Naive B cell (primary cell): ENCODE results near the gene GRIN2D. TPM values are rescaled to one million over a fixed set of nuclear protein-coding genes. Genes with fewer than 3 reads are reported as not detected.

Experiments
- ATAC-seq, 2 donors: fragments of 150-1000 bp; cut with Tn5 transposase; 2 replicates each; pipeline ENCODE4 v1.10.0; 2021; ENCODE audit warnings: low read depth in 2 of 2, mild to moderate bottlenecking in 2 of 2, moderate library complexity in 2 of 2
- DNase-seq: peaks from one replicate; pipeline ENCODE4 v3.0.0; 2022
- H3K27ac Mint-ChIP-seq, 6 donors: one replicate each; pipeline ENCODE4 v1.8.0; 2020 to 2022; ENCODE audit warnings: mild to moderate bottlenecking in 6 of 6, mixed read lengths in 6 of 6, moderate library complexity in 5 of 6, inconsistent platforms in 2 of 6
- H3K27me3 Mint-ChIP-seq, 3 donors: one replicate each; pipeline ENCODE4 v1.8.0; 2021 to 2022; ENCODE audit warnings: mixed read lengths in 3 of 3, mild to moderate bottlenecking in 1 of 3
- H3K36me3 Mint-ChIP-seq, 2 donors: one replicate each; pipeline ENCODE4 v1.8.0; 2020 to 2022; ENCODE audit warnings: mixed read lengths in 2 of 2, inconsistent platforms in 1 of 2, mild to moderate bottlenecking in 1 of 2
- H3K4me1 Mint-ChIP-seq, 3 donors: one replicate each; pipeline ENCODE4 v1.8.0; 2020 to 2022; ENCODE audit warnings: mixed read lengths in 3 of 3, inconsistent platforms in 1 of 3, mild to moderate bottlenecking in 1 of 3, moderate library complexity in 1 of 3
- H3K4me3 Mint-ChIP-seq, 8 donors: one replicate each; pipeline ENCODE4 v1.8.0; 2020 to 2022; ENCODE audit warnings: mild to moderate bottlenecking in 8 of 8, mixed read lengths in 8 of 8, moderate library complexity in 8 of 8, inconsistent platforms in 2 of 8
- H3K9me3 Mint-ChIP-seq, 7 donors: one replicate each; pipeline ENCODE4 v1.8.0; 2020 to 2022; ENCODE audit warnings: mixed read lengths in 7 of 7, mild to moderate bottlenecking in 5 of 7, inconsistent platforms in 2 of 7, moderate library complexity in 1 of 7
- polyA plus RNA-seq, 6 donors: library from polyadenylated mRNA; unstranded; fragments of 300-500 nt; fragmentation: Illumina TruSeq; gene quantifications; one replicate each; pipeline ENCODE4 v1.2.3, GENCODE V29; 2021; ENCODE audit warnings: low read depth in 6 of 6

The GRIN2D gene
- polyA plus RNA-seq, 6 donors from 2014 or later: not detected

- H3K4me3 Mint-ChIP-seq: peak overlapping the region; percentile 59 to 83 (median 71)
- peak overlapping the region in 1 of 6 donors; percentile 76 for H3K27ac Mint-ChIP-seq
- no peak for DNase-seq
- H3K36me3 Mint-ChIP-seq: peaks cover 0 to 6% of the 10 kb centered on the region in 2 donors
- H3K4me1 Mint-ChIP-seq: peaks cover 25 to 36% (median 26%) of the 10 kb centered on the region in 3 donors
- no peaks in the 10 kb centered on the region for H3K9me3 Mint-ChIP-seq
- no peak for ATAC-seq
- H3K27me3 Mint-ChIP-seq: peaks cover 17 to 33% (median 26%) of the 10 kb centered on the region in 3 donors
These were observed 48.9 kb downstream of the GRIN2D start for GRCh38 chr19:48442116-48443035.

- H3K9me3 Mint-ChIP-seq: no peaks in the 10 kb centered on the region
- H3K36me3 Mint-ChIP-seq: peaks cover 2 to 10% of the 10 kb centered on the region in 2 donors
- peaks cover 26 to 44% (median 32%) of the 10 kb centered on the region in 3 donors for H3K4me1 Mint-ChIP-seq
- peaks cover 9 to 25% (median 20%) of the 10 kb centered on the region in 3 donors for H3K27me3 Mint-ChIP-seq
- H3K27ac Mint-ChIP-seq: no peak overlapping the region
- DNase-seq: peak; percentile 15
- ATAC-seq: no peak
- H3K4me3 Mint-ChIP-seq: no peak overlapping the region
These were observed 49.8 kb downstream of the GRIN2D start for GRCh38 chr19:48443256-48443655.

Other genes starting within 250 kb of the GRIN2D start
- 10 to 100 TPM; 13.6 to 30.9 (median 23.5) TPM for gene LIG1, start 223.3 kb upstream of the GRIN2D start, polyA plus RNA-seq
- 1 to 10 TPM in 1 of 6 donors, under 1 TPM in 4, not detected in 1; 0.06 to 1.6 (median 0.69) TPM for gene ZSWIM9, start 223.0 kb upstream of the GRIN2D start, polyA plus RNA-seq
- gene CARD8, start 137.8 kb upstream of the GRIN2D start, polyA plus RNA-seq: 100 to 1,000 TPM in 2 of 6 donors, 10 to 100 TPM in 4; 80.9 to 113 (median 92.0) TPM
- under 1 TPM in 2 of 6 donors, not detected in 4; 0.29 to 0.41 TPM for gene ZNF114, start 123.6 kb upstream of the GRIN2D start, polyA plus RNA-seq
- gene EMP3, start 68.1 kb upstream of the GRIN2D start, polyA plus RNA-seq: 100 to 1,000 TPM; 305 to 450 (median 425) TPM
- 10 to 100 TPM in 1 of 6 donors, 1 to 10 TPM in 5; 3.9 to 12.1 (median 5.9) TPM for gene TMEM143, start 29.7 kb upstream of the GRIN2D start, polyA plus RNA-seq
- gene SYNGR4, start 29.3 kb upstream of the GRIN2D start, polyA plus RNA-seq: not detected
- gene KDELR1, start 2.1 kb upstream of the GRIN2D start, polyA plus RNA-seq: 10 to 100 TPM; 24.5 to 32.1 (median 26.5) TPM
- gene GRWD1, start 52.3 kb downstream of the GRIN2D start, polyA plus RNA-seq: 10 to 100 TPM; 27.8 to 44.8 (median 37.1) TPM
- gene KCNJ14, start 61.9 kb downstream of the GRIN2D start, polyA plus RNA-seq: under 1 TPM in 5 of 6 donors, not detected in 1; 0.12 to 0.72 (median 0.24) TPM
- 10 to 100 TPM in 5 of 6 donors, 1 to 10 TPM in 1; 10.0 to 29.9 (median 20.3) TPM for gene CYTH2, start 75.7 kb downstream of the GRIN2D start, polyA plus RNA-seq
- not detected for gene LMTK3, start 118.2 kb downstream of the GRIN2D start, polyA plus RNA-seq
- gene SULT2B1, start 158.5 kb downstream of the GRIN2D start, polyA plus RNA-seq: not detected
- not detected for gene SPACA4, start 213.1 kb downstream of the GRIN2D start, polyA plus RNA-seq
- under 1 TPM in 1 of 6 donors, not detected in 5; 0.18 TPM for gene FAM83E, start 221.4 kb downstream of the GRIN2D start, polyA plus RNA-seq
- gene RPL18, start 225.5 kb downstream of the GRIN2D start, polyA plus RNA-seq: 1,000 to 10,000 TPM; 1,850 to 2,706 (median 2,170) TPM
- 10 to 100 TPM in 4 of 6 donors, 1 to 10 TPM in 2; 5.6 to 16.5 (median 10.8) TPM for gene SPHK2, start 225.8 kb downstream of the GRIN2D start, polyA plus RNA-seq
- gene DBP, start 243.7 kb downstream of the GRIN2D start, polyA plus RNA-seq: 10 to 100 TPM; 27.6 to 73.8 (median 46.4) TPM